C4-2B (cell line): Measurements from ENCODE around the gene HBD.
"Not testable (repeated sequence)": the region's sequence is repeated elsewhere in the genome, so short reads cannot be mapped to it uniquely, and the experiment has no call there.

Experiments used
- H3K27ac ChIP-seq: fragments of 450-650 bp; 2 replicates; pipeline ENCODE4 v1.5.1; 2017
- ZFX ChIP-seq: fragments of 450-650 bp; IDR thresholded peaks from 2 replicates; pipeline ENCODE4 v1.6.1; 2017
- TF ChIP-seq, protein P1 (sequence below): fragments of 450-650 bp; conservative IDR thresholded peaks from 2 replicates; pipeline ENCODE4 v1.5.1; 2017; ENCODE audit warnings: mild to moderate bottlenecking

Gene HBD

DNA sequence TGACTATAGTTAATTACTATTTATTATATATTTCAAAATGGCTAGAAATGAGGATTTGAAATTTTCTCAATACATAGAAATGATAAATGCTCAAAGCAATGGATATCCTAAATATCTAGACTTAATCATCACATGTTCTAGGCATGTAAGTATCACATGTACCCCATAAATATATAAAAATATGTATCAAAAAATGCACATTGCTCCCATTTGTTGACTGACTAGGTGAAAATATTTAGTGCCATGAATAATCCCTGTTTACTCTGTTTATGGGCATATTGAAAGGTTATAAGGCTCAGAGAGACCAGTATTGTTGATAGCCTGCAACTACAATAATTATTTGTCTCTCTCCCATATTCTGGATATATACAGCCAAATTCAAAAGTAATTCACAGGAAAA, 32.3 kb upstream of the HBD start:
- no peak overlapping the region for H3K27ac ChIP-seq
- no peak for TF ChIP-seq ZFX
- TF ChIP-seq, protein P1, sequence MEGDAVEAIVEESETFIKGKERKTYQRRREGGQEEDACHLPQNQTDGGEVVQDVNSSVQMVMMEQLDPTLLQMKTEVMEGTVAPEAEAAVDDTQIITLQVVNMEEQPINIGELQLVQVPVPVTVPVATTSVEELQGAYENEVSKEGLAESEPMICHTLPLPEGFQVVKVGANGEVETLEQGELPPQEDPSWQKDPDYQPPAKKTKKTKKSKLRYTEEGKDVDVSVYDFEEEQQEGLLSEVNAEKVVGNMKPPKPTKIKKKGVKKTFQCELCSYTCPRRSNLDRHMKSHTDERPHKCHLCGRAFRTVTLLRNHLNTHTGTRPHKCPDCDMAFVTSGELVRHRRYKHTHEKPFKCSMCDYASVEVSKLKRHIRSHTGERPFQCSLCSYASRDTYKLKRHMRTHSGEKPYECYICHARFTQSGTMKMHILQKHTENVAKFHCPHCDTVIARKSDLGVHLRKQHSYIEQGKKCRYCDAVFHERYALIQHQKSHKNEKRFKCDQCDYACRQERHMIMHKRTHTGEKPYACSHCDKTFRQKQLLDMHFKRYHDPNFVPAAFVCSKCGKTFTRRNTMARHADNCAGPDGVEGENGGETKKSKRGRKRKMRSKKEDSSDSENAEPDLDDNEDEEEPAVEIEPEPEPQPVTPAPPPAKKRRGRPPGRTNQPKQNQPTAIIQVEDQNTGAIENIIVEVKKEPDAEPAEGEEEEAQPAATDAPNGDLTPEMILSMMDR: no peak

DNA sequence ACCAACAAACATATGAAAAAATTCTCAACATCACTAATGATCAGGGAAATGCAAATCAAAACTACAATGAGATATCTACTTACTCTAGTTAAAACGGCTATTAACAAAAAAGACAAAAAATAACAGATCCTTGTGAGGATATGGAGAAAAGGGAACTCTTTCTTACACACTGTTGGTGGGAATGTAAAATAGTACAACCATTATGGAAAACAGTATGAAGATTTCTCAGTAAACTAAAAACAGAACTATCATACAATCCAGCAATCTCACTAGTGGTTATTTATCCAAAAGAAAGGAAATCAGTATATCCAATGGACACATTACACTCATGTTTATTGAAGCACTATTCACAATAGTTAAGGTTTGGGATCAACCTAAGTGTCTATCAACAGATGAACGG, 31.5 kb upstream of the HBD start:
- TF ChIP-seq, protein P1: no peak
- TF ChIP-seq ZFX: no peak
- no peak overlapping the region for H3K27ac ChIP-seq

DNA sequence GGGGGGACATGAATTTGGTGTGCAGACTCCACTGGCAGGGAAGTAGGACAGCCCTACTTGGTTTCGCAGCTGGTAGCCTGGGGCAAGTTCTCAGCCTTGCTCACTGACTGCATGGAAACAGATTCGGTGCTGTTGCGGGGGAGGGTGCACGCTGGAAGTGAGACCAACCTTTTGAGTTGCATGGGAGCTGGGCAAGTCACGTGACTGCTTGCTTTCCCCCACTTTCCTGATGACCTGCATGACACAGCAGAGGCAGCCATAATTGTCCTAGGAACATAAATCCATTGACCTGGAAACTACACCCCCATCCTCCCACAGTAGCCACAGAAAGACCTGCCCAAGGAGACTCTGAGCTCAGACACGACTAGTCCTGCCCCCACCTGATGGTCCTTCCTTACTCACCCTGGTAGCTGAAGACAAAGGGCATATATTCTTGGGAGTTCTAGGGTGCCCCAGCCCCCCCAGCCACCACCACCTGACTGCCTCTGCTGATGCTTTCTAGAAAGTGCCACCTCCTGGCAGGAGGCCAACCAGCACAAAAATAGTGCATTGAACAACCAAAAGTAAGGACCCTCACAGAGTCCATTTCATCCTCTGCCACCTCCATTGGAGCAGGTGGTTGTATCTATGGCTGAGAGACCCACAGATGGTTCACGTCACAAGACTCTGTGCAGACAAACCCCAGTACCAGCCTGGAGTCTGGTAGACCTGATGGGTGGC, 24.4 kb upstream of the HBD start:
- H3K27ac ChIP-seq: no peak overlapping the region
- TF ChIP-seq, protein P1: no peak
- TF ChIP-seq ZFX: no peak

DNA sequence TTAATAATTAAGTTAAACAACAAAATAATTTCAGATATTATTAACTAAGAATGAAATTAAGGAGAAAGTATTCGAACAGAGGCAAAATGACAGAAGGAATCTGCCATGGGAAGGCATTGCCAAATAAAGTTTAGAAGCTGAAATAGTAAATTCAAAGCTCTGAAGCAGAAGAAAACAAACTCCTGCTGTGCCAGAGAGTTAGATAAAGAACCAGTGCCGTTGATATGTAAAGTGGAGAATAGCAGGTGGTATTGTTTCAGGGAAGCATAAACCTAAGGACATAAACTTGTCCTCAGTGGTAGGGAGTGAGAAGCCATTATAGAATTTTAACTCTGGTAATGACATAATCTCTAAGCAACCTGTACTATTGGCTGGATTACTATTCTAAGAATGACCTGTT, 23.0 kb upstream of the HBD start:
- TF ChIP-seq, protein P1: no peak
- no peak for TF ChIP-seq ZFX
- H3K27ac ChIP-seq: no peak overlapping the region

DNA sequence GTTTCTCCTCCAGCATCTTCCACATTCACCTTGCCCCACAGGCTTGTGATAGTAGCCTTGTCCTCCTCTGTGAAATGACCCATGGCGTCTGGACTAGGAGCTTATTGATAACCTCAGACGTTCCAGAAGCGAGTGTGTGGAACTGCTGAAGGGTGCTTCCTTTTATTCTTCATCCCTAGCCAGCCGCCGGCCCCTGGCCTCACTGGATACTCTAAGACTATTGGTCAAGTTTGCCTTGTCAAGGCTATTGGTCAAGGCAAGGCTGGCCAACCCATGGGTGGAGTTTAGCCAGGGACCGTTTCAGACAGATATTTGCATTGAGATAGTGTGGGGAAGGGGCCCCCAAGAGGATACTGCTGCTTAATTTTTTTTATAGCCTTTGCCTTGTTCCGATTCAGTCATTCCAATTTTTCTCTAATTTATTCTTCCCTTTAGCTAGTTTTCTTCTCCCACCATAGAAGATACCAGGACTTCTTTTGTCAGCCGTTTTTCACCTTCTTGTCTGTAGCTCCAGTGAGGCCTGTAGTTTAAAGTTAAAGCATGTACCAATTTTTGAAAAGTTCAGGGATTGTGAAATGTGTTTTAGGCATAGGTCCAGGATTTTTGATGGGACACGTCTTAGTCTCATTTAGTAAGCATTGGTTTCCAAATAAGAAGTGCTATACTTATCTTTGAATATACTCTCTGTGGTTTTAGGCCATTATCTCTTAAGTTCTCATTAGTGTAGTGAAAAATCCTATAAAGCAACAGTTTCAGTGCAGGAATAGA, 20.5 kb upstream of the HBD start, which contains the start of gene HBG2:
HBG2 (minus strand) TSS at position 136 of the 768 bp plus-strand sequence; CDS start at position 83, 53 bp downstream.
- H3K27ac ChIP-seq: not testable (repeated sequence)

DNA sequence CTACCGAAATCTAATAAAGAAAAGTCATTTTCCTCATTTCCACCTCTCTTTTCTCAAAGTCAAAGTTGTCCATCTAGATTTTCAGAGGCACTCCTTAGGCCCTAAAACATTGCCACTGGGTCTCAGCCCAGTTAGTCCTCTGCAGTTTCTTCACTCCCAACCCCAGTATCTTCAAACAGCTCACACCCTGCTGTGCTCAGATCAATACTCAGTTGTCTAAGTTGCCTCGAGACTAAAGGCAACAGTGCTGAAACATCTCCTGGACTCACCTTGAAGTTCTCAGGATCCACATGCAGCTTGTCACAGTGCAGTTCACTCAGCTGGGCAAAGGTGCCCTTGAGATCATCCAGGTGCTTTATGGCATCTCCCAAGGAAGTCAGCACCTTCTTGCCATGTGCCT, 19.7 kb upstream of the HBD start:
- not testable (repeated sequence) for H3K27ac ChIP-seq

DNA sequence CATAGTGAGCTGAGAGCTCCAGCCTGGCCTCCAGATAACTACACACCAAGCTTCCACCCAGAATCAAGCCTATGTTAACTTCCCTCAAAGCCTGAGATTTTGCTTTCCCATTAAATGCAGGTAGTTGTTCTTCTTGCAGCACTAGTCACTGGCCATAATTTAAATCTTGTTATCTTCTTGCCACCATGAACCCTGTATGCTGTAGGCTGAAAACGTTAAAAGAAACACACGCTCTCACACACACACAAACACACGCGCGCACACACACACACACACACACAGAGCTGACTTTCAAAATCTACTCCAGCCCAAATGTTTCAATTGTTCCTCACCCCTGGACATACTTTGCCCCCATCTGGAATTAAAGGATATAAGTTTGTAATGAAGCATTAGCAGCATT, 19.2 kb upstream of the HBD start:
- H3K27ac ChIP-seq: not testable (repeated sequence)

DNA sequence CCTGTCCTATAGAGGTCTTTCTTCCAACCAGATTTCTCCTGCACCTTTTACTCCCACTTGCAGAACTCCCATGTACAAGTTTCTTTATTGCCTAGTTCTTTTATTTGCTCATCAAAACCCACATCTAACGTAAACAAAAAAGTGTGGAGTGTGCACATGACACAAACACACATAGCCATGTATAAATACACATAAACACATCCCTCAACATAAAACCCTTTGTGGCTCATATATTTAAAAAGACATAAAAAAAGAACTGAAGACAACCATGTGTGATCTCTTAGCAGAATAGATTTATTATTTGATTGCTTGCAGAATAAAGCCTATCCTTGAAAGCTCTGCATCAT, 18.6 kb upstream of the HBD start:
- TF ChIP-seq, protein P1: no peak
- no peak for TF ChIP-seq ZFX
- no peak overlapping the region for H3K27ac ChIP-seq
